Body of pancreas (tissue), 4 donors: ENCODE data around the gene ARHGAP6.

Experiments
- POLR2A ChIP-seq, 3 donors: fragments of 450-650 bp; IDR thresholded peaks; one replicate each; pipeline ENCODE4 v1.6.1; 2016; ENCODE audit warnings: antibody characterized with exemption in 3 of 3, mild to moderate bottlenecking in 2 of 3
- TF ChIP-seq, protein P1 (sequence below), 7 experiments: fragments of 450-650 bp in 4 of 7; fragments of 200-600 bp in 3 of 7; sonication (generic) in 3 of 7; IDR thresholded peaks; one replicate each; pipeline ENCODE4 v1.5.1; 2016 to 2019; ENCODE audit warnings: antibody characterized with exemption in 7 of 7

DNA sequence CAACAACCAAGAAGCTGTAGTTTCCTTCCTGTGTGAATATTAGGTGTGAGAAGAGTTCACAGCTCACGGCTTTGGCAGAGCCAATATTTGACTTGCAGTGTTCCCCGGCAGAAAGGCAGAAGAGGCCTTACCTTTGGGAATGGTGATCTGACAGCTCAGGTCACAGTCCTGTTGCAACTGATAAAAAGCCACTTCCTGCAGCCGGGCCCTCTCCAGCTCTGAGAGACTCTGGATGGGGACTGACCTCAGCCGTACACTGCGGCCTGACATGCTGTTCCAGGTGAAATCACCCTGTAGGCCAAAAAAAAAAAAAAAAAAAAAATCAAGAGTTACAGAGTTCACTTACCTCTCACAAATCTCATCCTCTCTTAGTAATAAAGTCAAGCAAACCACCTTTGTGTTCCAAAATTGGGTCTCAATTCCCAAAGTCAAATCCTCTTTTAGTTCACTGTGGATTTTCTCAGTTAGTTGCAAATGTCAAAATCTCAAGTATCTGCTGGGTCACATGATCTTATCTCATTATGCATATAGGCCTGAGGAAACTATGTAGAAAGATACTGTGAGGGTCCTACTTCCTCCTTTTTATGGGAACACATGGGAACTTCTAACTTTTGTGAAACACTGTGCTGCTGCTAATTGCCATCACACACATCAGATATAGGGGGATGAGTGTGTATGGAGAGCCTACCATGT, 411.2 kb downstream of the ARHGAP6 start:
- TF ChIP-seq, protein P1, sequence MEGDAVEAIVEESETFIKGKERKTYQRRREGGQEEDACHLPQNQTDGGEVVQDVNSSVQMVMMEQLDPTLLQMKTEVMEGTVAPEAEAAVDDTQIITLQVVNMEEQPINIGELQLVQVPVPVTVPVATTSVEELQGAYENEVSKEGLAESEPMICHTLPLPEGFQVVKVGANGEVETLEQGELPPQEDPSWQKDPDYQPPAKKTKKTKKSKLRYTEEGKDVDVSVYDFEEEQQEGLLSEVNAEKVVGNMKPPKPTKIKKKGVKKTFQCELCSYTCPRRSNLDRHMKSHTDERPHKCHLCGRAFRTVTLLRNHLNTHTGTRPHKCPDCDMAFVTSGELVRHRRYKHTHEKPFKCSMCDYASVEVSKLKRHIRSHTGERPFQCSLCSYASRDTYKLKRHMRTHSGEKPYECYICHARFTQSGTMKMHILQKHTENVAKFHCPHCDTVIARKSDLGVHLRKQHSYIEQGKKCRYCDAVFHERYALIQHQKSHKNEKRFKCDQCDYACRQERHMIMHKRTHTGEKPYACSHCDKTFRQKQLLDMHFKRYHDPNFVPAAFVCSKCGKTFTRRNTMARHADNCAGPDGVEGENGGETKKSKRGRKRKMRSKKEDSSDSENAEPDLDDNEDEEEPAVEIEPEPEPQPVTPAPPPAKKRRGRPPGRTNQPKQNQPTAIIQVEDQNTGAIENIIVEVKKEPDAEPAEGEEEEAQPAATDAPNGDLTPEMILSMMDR (IDR thresholded peaks at IDR 0.05), result no peak
- no peak for TF ChIP-seq POLR2A (IDR thresholded peaks at IDR 0.05)
